BLaER1 treated with 17β-estradiol and CSF1 and Interleukin-3, amounts not matched to agents 10 nM and 100 nM (cell line): ENCODE measurements around the gene SH3TC1.

Experiments
- H3K27ac ChIP-seq, 11 experiments: shearing (Covaris generic); formaldehyde crosslinking; 2 replicates each; pipeline ENCODE4 v1.8.1; 2022
- H3K27me3 ChIP-seq, 11 experiments: shearing (Covaris generic); formaldehyde crosslinking; 2 replicates each; pipeline ENCODE4 v1.8.1; 2022
- H3K36me3 ChIP-seq, 11 experiments: shearing (Covaris generic); formaldehyde crosslinking; 2 replicates each; pipeline ENCODE4 v1.8.1; 2022
- H3K4me1 ChIP-seq, 10 experiments: shearing (Covaris generic); formaldehyde crosslinking; 2 replicates each; pipeline ENCODE4 v1.8.1; 2022
- H3K4me2 ChIP-seq, 11 experiments: shearing (Covaris generic); formaldehyde crosslinking; 2 replicates each; pipeline ENCODE4 v1.8.1; 2022
- H3K4me3 ChIP-seq, 10 experiments: shearing (Covaris generic); formaldehyde crosslinking; 2 replicates each; pipeline ENCODE4 v1.8.1; 2022
- H3K9ac ChIP-seq, 11 experiments: shearing (Covaris generic); formaldehyde crosslinking; 2 replicates each; pipeline ENCODE4 v1.8.1; 2022
- H3K9me3 ChIP-seq, 11 experiments: shearing (Covaris generic); formaldehyde crosslinking; replicated peaks in 1 of 11; 2 replicates each; pipeline ENCODE4 v1.8.1; 2022
- H4K20me1 ChIP-seq, 11 experiments: shearing (Covaris generic); formaldehyde crosslinking; 2 replicates each; pipeline ENCODE4 v1.8.1; 2022
- Cebpa-rat ChIP-seq, 11 experiments: shearing (Covaris generic); IDR thresholded peaks; 2 replicates each; pipeline ENCODE4 v1.8.1; 2022

Gene SH3TC1

GRCh38 chr4:8155660-8156421, 43.2 kb upstream of the SH3TC1 start:
- H3K27ac ChIP-seq = no peak overlapping the region
- H3K4me1 ChIP-seq = peaks cover 17 to 50% (median 30%) of the 10 kb centered on the region in 10 experiments
- no peak for TF ChIP-seq Cebpa-rat (IDR thresholded peaks at IDR 0.05)
- H4K20me1 ChIP-seq = peaks cover 0 to 21% (median 11%) of the 10 kb centered on the region in 11 experiments; a peak in 13 of 22 replicates
- peaks cover 37 to 46% (median 39%) of the 10 kb centered on the region in 11 experiments for H3K27me3 ChIP-seq
- H3K9ac ChIP-seq = no peak overlapping the region
- no peaks in the 10 kb centered on the region for H3K36me3 ChIP-seq
- 0 out of 22 replicates have a peak overlapping the region, but pooled peaks of 1 of the 11 experiments have one; percentile 5 for H3K4me2 ChIP-seq
- no peak overlapping the region for H3K4me3 ChIP-seq
- H3K9me3 ChIP-seq = no peaks in the 10 kb centered on the region

- peak overlapping the region in 1 of 11 experiments; percentile 10; a peak in 1 of 22 replicates for H3K4me2 ChIP-seq
- peaks cover 37 to 46% (median 39%) of the 10 kb centered on the region in 11 experiments for H3K27me3 ChIP-seq
- no peaks in the 10 kb centered on the region for H3K9me3 ChIP-seq
- no peak for TF ChIP-seq Cebpa-rat (IDR thresholded peaks at IDR 0.05)
- no peak overlapping the region for H3K9ac ChIP-seq
- peaks cover 0 to 21% (median 11%) of the 10 kb centered on the region in 11 experiments; a peak in 13 of 22 replicates for H4K20me1 ChIP-seq
- H3K36me3 ChIP-seq = no peaks in the 10 kb centered on the region
- peaks cover 17 to 54% (median 35%) of the 10 kb centered on the region in 10 experiments for H3K4me1 ChIP-seq
- no peak overlapping the region for H3K4me3 ChIP-seq
- no peak overlapping the region for H3K27ac ChIP-seq
Observed at GRCh38 chr4:8156617-8157016, 42.5 kb upstream of the SH3TC1 start.

- Histone ChIP-seq H3K36me3 (no peaks in the 10 kb centered on the region), H3K4me3 (peak overlapping the region in 9 of 10 experiments; percentile 59 to 79 (median 71); a peak in 16 of 20 replicates), H3K9ac (no peak overlapping the region), H3K27me3 (peaks cover 37 to 46% (median 39%) of the 10 kb centered on the region in 11 experiments), H4K20me1 (peaks cover 0 to 20% (median 11%) of the 10 kb centered on the region in 11 experiments; a peak in 13 of 22 replicates), H3K27ac (no peak overlapping the region), H3K4me2 (peak overlapping the region; percentile 98 to 100 (median 100)), H3K4me1 (peaks cover 17 to 63% (median 44%) of the 10 kb centered on the region in 10 experiments), H3K9me3 (no peaks in the 10 kb centered on the region)
- no peak for TF ChIP-seq Cebpa-rat (IDR thresholded peaks at IDR 0.05)
Observed at GRCh38 chr4:8157496-8157895, 41.6 kb upstream of the SH3TC1 start.

- peak overlapping the region in 10 of 11 experiments; percentile 15 to 67 (median 56); a peak in 16 of 22 replicates for H3K9ac ChIP-seq
- H3K4me3 ChIP-seq = peak overlapping the region; percentile 59 to 79 (median 70)
- H3K9me3 ChIP-seq = no peaks in the 10 kb centered on the region
- no peak overlapping the region for H3K27ac ChIP-seq
- no peaks in the 10 kb centered on the region for H3K36me3 ChIP-seq
- peaks cover 17 to 69% (median 50%) of the 10 kb centered on the region in 10 experiments for H3K4me1 ChIP-seq
- peaks cover 37 to 46% (median 41%) of the 10 kb centered on the region in 11 experiments for H3K27me3 ChIP-seq
- H4K20me1 ChIP-seq = peaks cover 0 to 25% (median 11%) of the 10 kb centered on the region in 11 experiments; a peak in 13 of 22 replicates
- peak overlapping the region; percentile 98 to 100 (median 100) for H3K4me2 ChIP-seq
- TF ChIP-seq Cebpa-rat (IDR thresholded peaks at IDR 0.05) = no peak
Observed at GRCh38 chr4:8157944-8158709, 41.0 kb upstream of the SH3TC1 start.

- Histone ChIP-seq H3K27ac (peak within 1 kb of the TSS in 9 of 11 experiments; percentile 33 to 75 (median 63); a peak in 17 of 22 replicates), H3K4me3 (peak within 1 kb of the TSS; percentile 59 to 79 (median 70)), H3K4me2 (peak within 1 kb of the TSS; percentile 98 to 100 (median 100)), H3K36me3 (no peaks in the 10 kb centered on the region), H3K4me1 (peaks cover 19 to 77% (median 58%) of the 10 kb centered on the region in 10 experiments), H3K9me3 (no peaks in the 10 kb centered on the region), H4K20me1 (peaks cover 0 to 27% (median 11%) of the 10 kb centered on the region in 11 experiments; a peak in 13 of 22 replicates), H3K9ac (peak within 1 kb of the TSS; percentile 59 to 80 (median 75)), H3K27me3 (peaks cover 37 to 52% (median 41%) of the 10 kb centered on the region in 11 experiments)
- TF ChIP-seq Cebpa-rat (IDR thresholded peaks at IDR 0.05) = peak; percentile 80 to 99 (median 95)
Observed at GRCh38 chr4:8158710-8159536, 40.2 kb upstream of the SH3TC1 start, which contains the start of gene ABLIM2. Gene ABLIM2, minus strand, starts transcription at chr4:8158813. Its CDS starts 124 bp downstream, at chr4:8158689.

- Histone ChIP-seq H3K27me3 (peaks cover 37 to 60% (median 41%) of the 10 kb centered on the region in 11 experiments), H3K27ac (peak overlapping the region in 8 of 11 experiments; percentile 33 to 75 (median 60); a peak in 12 of 22 replicates)
- no peak for TF ChIP-seq Cebpa-rat (IDR thresholded peaks at IDR 0.05)
Observed at GRCh38 chr4:8159537-8160232, 39.4 kb upstream of the SH3TC1 start.

GRCh38 chr4:8160233-8160560, 38.9 kb upstream of the SH3TC1 start:
- Histone ChIP-seq H3K4me1 (peaks cover 29 to 85% (median 71%) of the 10 kb centered on the region in 10 experiments), H3K4me3 (no peak overlapping the region), H3K4me2 (peak overlapping the region; percentile 98 to 100 (median 100); a peak in 15 of 22 replicates), H3K9ac (no peak overlapping the region), H3K27me3 (peaks cover 37 to 62% (median 41%) of the 10 kb centered on the region in 11 experiments), H3K27ac (no peak overlapping the region), H3K9me3 (no peaks in the 10 kb centered on the region), H4K20me1 (peaks cover 0 to 33% (median 11%) of the 10 kb centered on the region in 11 experiments; a peak in 13 of 22 replicates), H3K36me3 (no peaks in the 10 kb centered on the region)
- TF ChIP-seq Cebpa-rat (IDR thresholded peaks at IDR 0.05) = no peak

More at GRCh38 chr4:8159537-8160232, 39.4 kb upstream of the SH3TC1 start:
- Histone ChIP-seq H3K4me3 (peak overlapping the region; percentile 59 to 79 (median 70)), H3K36me3 (no peaks in the 10 kb centered on the region), H3K9ac (peak overlapping the region; percentile 59 to 80 (median 75)), H3K4me1 (peaks cover 27 to 84% (median 65%) of the 10 kb centered on the region in 10 experiments), H3K9me3 (no peaks in the 10 kb centered on the region), H4K20me1 (peaks cover 0 to 28% (median 11%) of the 10 kb centered on the region in 11 experiments; a peak in 13 of 22 replicates), H3K4me2 (peak overlapping the region; percentile 98 to 100 (median 100))
